Measurements from ENCODE around the gene NOC2L. TPM values are rescaled to one million over a fixed set of nuclear protein-coding genes. Genes with fewer than 3 reads are reported as not detected.
A peak's percentile ranks its signal among the peaks of the same experiment; 100 is the strongest.

NOC2L gene
- total and polyA plus RNA-seq, 5 donors from 2014 or later, result 36.8 to 56.6 (median 54.0) TPM

- Histone ChIP-seq H3K4me1 (ENCODE audit: control insufficient read depth, insufficient read depth, low read length, poor library complexity, severe bottlenecking) (peaks cover 14% of the 10 kb centered on the region), H3K27ac (ENCODE audit: insufficient read depth, low read length, poor library complexity, severe bottlenecking) (no peak overlapping the region), H3K4me3 (ENCODE audit: low read depth, low read length) (no peak overlapping the region), H3K36me3 (ENCODE audit: control insufficient read depth, insufficient read depth, low read length) (no peaks in the 10 kb centered on the region), H3K27me3 (ENCODE audit: control insufficient read depth, insufficient read depth, low read length) (no peaks in the 10 kb centered on the region), H3K9me3 (ENCODE audit: control insufficient read depth in 2 of 2, low read length in 2 of 2) (no peaks in the 10 kb centered on the region)
- DNase-seq (no peak), ATAC-seq (ENCODE audit: low read depth in 2 of 2) (no peak)
- Mint-ChIP-seq H3K27ac (no peak overlapping the region), H3K27me3 (peaks cover 33% of the 10 kb centered on the region), H3K9me3 (no peaks in the 10 kb centered on the region), H3K4me1 (peaks cover 0 to 13% (median 0%) of the 10 kb centered on the region in 4 donors), H3K36me3 (no peaks in the 10 kb centered on the region), H3K4me3 (no peak overlapping the region)
Measured at GRCh38 chr1:936348-937264, 22.4 kb downstream of the NOC2L start.

DNA sequence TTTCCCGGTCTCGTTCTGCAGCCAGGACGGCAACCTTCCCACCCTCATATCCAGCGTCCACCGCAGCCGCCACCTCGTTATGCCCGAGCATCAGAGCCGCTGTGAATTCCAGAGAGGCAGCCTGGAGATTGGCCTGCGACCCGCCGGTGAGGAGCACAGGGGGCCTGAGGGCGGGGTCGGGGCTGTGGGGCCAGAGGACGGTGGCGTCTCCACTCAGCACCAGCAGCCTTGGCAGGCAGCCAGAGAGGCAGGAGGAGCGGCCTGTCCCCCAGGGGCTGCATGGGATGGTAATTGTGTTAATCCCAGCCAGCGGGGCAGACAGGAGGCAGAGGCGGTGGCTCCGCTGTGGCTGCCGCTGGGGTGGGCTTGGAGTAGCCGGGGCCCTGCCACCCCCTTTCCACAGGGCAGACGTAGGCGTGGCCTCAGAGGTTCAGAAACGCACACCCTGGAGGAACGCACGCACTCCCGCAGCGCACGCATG lies 23.3 kb downstream of the NOC2L start:
- no peaks in the 10 kb centered on the region for H3K9me3 Mint-ChIP-seq
- peaks cover 27% of the 10 kb centered on the region for H3K27me3 Mint-ChIP-seq
- ATAC-seq (ENCODE audit: low read depth in 2 of 2) (no peak), DNase-seq (no peak)
- peaks cover 5% of the 10 kb centered on the region for H3K4me1 ChIP-seq (ENCODE audit: control insufficient read depth, insufficient read depth, low read length, poor library complexity, severe bottlenecking)
- H3K4me3 ChIP-seq (ENCODE audit: low read depth, low read length), result no peak overlapping the region
- H3K27ac ChIP-seq (ENCODE audit: insufficient read depth, low read length, poor library complexity, severe bottlenecking), result no peak overlapping the region
- H3K4me3 Mint-ChIP-seq, result no peak overlapping the region
- no peak overlapping the region for H3K27ac Mint-ChIP-seq
- no peaks in the 10 kb centered on the region for H3K36me3 ChIP-seq (ENCODE audit: control insufficient read depth, insufficient read depth, low read length)
- H3K9me3 ChIP-seq (ENCODE audit: control insufficient read depth in 2 of 2, low read length in 2 of 2), result no peaks in the 10 kb centered on the region
- peaks cover 0 to 11% (median 0%) of the 10 kb centered on the region in 4 donors for H3K4me1 Mint-ChIP-seq
- H3K27me3 ChIP-seq (ENCODE audit: control insufficient read depth, insufficient read depth, low read length), result no peaks in the 10 kb centered on the region
- H3K36me3 Mint-ChIP-seq, result no peaks in the 10 kb centered on the region

- Mint-ChIP-seq H3K27me3 (peaks cover 24% of the 10 kb centered on the region), H3K27ac (peak overlapping the region in 1 of 3 donors; percentile 82), H3K4me1 (peaks cover 0 to 8% (median 0%) of the 10 kb centered on the region in 4 donors), H3K4me3 (no peak overlapping the region), H3K36me3 (no peaks in the 10 kb centered on the region), H3K9me3 (no peaks in the 10 kb centered on the region)
- Histone ChIP-seq H3K36me3 (ENCODE audit: control insufficient read depth, insufficient read depth, low read length) (no peaks in the 10 kb centered on the region), H3K4me1 (ENCODE audit: control insufficient read depth, insufficient read depth, low read length, poor library complexity, severe bottlenecking) (no peaks in the 10 kb centered on the region), H3K4me3 (ENCODE audit: low read depth, low read length) (no peak overlapping the region), H3K9me3 (ENCODE audit: control insufficient read depth in 2 of 2, low read length in 2 of 2) (no peaks in the 10 kb centered on the region), H3K27ac (ENCODE audit: insufficient read depth, low read length, poor library complexity, severe bottlenecking) (no peak overlapping the region), H3K27me3 (ENCODE audit: control insufficient read depth, insufficient read depth, low read length) (no peaks in the 10 kb centered on the region)
- DNase-seq (no peak), ATAC-seq (ENCODE audit: low read depth in 2 of 2) (no peak)
Measured at GRCh38 chr1:934991-935750, 23.9 kb downstream of the NOC2L start.

- H3K36me3 ChIP-seq (ENCODE audit: control insufficient read depth, insufficient read depth, low read length), result no peaks in the 10 kb centered on the region
- Mint-ChIP-seq H3K36me3 (no peaks in the 10 kb centered on the region), H3K4me3 (no peak overlapping the region), H3K27ac (no peak overlapping the region), H3K27me3 (peaks cover 23% of the 10 kb centered on the region), H3K4me1 (peaks cover 0 to 5% (median 0%) of the 10 kb centered on the region in 4 donors), H3K9me3 (no peaks in the 10 kb centered on the region)
- H3K9me3 ChIP-seq (ENCODE audit: control insufficient read depth in 2 of 2, low read length in 2 of 2), result no peaks in the 10 kb centered on the region
- H3K4me3 ChIP-seq (ENCODE audit: low read depth, low read length), result no peak overlapping the region
- no peak overlapping the region for H3K27ac ChIP-seq (ENCODE audit: insufficient read depth, low read length, poor library complexity, severe bottlenecking)
- H3K27me3 ChIP-seq (ENCODE audit: control insufficient read depth, insufficient read depth, low read length), result no peaks in the 10 kb centered on the region
- no peaks in the 10 kb centered on the region for H3K4me1 ChIP-seq (ENCODE audit: control insufficient read depth, insufficient read depth, low read length, poor library complexity, severe bottlenecking)
- DNase-seq (no peak), ATAC-seq (ENCODE audit: low read depth in 2 of 2) (no peak)
Measured at GRCh38 chr1:933603-933940, 25.5 kb downstream of the NOC2L start.

- Mint-ChIP-seq H3K27ac (no peak overlapping the region), H3K4me1 (peaks cover 0 to 5% (median 0%) of the 10 kb centered on the region in 4 donors), H3K27me3 (peaks cover 23% of the 10 kb centered on the region), H3K9me3 (no peaks in the 10 kb centered on the region), H3K4me3 (no peak overlapping the region), H3K36me3 (no peaks in the 10 kb centered on the region)
- Histone ChIP-seq H3K27me3 (ENCODE audit: control insufficient read depth, insufficient read depth, low read length) (no peaks in the 10 kb centered on the region), H3K9me3 (ENCODE audit: control insufficient read depth in 2 of 2, low read length in 2 of 2) (no peaks in the 10 kb centered on the region), H3K27ac (ENCODE audit: insufficient read depth, low read length, poor library complexity, severe bottlenecking) (no peak overlapping the region), H3K4me1 (ENCODE audit: control insufficient read depth, insufficient read depth, low read length, poor library complexity, severe bottlenecking) (no peaks in the 10 kb centered on the region), H3K36me3 (ENCODE audit: control insufficient read depth, insufficient read depth, low read length) (no peaks in the 10 kb centered on the region), H3K4me3 (ENCODE audit: low read depth, low read length) (no peak overlapping the region)
- no peak for DNase-seq
- no peak for ATAC-seq (ENCODE audit: low read depth in 2 of 2)
Measured at GRCh38 chr1:932776-933602, 26.1 kb downstream of the NOC2L start.

DNA sequence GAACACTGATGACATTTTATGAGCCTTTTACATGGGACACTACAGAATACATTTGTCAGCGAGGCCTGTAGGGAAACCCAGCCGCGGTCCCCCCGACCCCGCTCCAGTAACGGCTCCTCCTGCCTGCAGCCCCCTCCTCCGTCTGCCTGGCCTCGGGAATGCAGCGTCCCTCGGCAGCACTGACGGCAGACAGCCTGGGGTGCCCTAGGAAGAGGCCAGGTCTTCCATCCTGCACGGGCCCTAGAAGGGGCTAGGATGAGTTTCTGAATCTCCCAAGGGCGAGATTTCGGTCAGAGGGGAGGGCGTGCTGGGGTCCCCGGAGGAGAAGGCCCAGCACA lies 26.9 kb downstream of the NOC2L start:
- Histone ChIP-seq H3K27me3 (ENCODE audit: control insufficient read depth, insufficient read depth, low read length) (no peaks in the 10 kb centered on the region), H3K4me1 (ENCODE audit: control insufficient read depth, insufficient read depth, low read length, poor library complexity, severe bottlenecking) (no peaks in the 10 kb centered on the region), H3K27ac (ENCODE audit: insufficient read depth, low read length, poor library complexity, severe bottlenecking) (no peak overlapping the region), H3K9me3 (ENCODE audit: control insufficient read depth in 2 of 2, low read length in 2 of 2) (no peaks in the 10 kb centered on the region), H3K4me3 (ENCODE audit: low read depth, low read length) (no peak overlapping the region), H3K36me3 (ENCODE audit: control insufficient read depth, insufficient read depth, low read length) (no peaks in the 10 kb centered on the region)
- ATAC-seq (ENCODE audit: low read depth in 2 of 2) (no peak), DNase-seq (no peak)
- H3K27me3 Mint-ChIP-seq, result peaks cover 27% of the 10 kb centered on the region
- no peaks in the 10 kb centered on the region for H3K36me3 Mint-ChIP-seq
- no peak overlapping the region for H3K27ac Mint-ChIP-seq
- H3K9me3 Mint-ChIP-seq, result no peaks in the 10 kb centered on the region
- peaks cover 0 to 5% (median 0%) of the 10 kb centered on the region in 4 donors for H3K4me1 Mint-ChIP-seq
- H3K4me3 Mint-ChIP-seq, result no peak overlapping the region

DNA sequence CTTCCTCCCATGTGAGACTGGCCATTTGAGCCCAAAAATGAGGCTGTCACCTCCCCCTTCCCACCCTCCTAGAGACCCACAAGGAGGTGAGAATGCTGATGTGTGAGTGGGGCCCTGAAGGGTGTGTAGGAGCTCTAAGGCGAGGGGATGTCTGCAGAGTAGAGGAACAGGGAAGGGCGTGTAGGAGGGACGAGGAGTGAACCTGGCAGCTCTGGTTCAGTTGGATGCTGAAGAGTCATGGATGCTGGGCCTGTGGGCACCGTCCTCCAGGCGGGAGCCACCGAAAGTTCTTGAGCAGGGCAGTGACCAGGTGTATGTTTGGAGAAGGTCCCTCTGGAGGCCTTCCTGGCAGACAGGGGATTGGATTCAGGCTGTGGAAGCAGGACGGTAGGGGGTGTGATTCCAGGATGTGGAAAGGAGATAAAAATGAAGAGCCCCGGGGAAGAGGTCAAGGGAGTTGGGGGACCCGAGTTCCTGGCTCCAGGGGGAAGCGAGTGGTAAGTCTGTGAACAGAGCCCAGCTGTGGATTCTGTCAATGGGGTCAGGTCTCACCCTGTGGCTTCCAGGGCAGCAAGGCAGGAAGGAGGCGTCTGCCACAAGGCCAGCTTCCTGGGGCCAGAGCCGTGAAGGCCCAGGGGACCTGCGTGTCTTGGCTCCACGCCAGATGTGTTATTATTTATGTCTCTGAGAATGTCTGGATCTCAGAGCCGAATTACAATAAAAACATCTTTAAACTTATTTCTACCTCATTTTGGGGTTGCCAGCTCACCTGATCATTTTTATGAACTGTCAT lies 27.5 kb downstream of the NOC2L start:
- Mint-ChIP-seq H3K27ac (no peak overlapping the region), H3K36me3 (no peaks in the 10 kb centered on the region), H3K4me1 (peaks cover 0 to 5% (median under 1%) of the 10 kb centered on the region in 4 donors), H3K4me3 (no peak overlapping the region), H3K9me3 (no peaks in the 10 kb centered on the region), H3K27me3 (peaks cover 31% of the 10 kb centered on the region)
- Histone ChIP-seq H3K27ac (ENCODE audit: insufficient read depth, low read length, poor library complexity, severe bottlenecking) (no peak overlapping the region), H3K27me3 (ENCODE audit: control insufficient read depth, insufficient read depth, low read length) (no peaks in the 10 kb centered on the region), H3K9me3 (ENCODE audit: control insufficient read depth in 2 of 2, low read length in 2 of 2) (no peaks in the 10 kb centered on the region), H3K4me1 (ENCODE audit: control insufficient read depth, insufficient read depth, low read length, poor library complexity, severe bottlenecking) (no peaks in the 10 kb centered on the region), H3K4me3 (ENCODE audit: low read depth, low read length) (no peak overlapping the region), H3K36me3 (ENCODE audit: control insufficient read depth, insufficient read depth, low read length) (no peaks in the 10 kb centered on the region)
- ATAC-seq (ENCODE audit: low read depth in 2 of 2) (no peak), DNase-seq (no peak)
